RWPE2 (cell line): ENCODE measurements around the gene ALOX5.

Experiments
- ATAC-seq: fragments of 200-7000 bp; cut with Tn5 transposase; 3 replicates; pipeline ENCODE4 v1.9.1; 2021; ENCODE audit warnings: low read depth
- DNase-seq: peaks from one replicate; pipeline ENCODE4 v3.0.0-alpha.2; 2020; ENCODE audit warnings: low spot score
- H3K27ac ChIP-seq: fragments of 450-650 bp; 2 replicates; pipeline ENCODE4 v1.5.1; 2017; ENCODE audit warnings: mild to moderate bottlenecking; ENCODE audit not compliant: poor library complexity, severe bottlenecking
- H3K27me3 ChIP-seq: fragments of 250-450 bp; sonication (Bioruptor Pico); 2 replicates; pipeline ENCODE4 v1.5.1; 2021; ENCODE audit warnings: mild to moderate bottlenecking, moderate library complexity; ENCODE audit not compliant: insufficient read depth, poor library complexity, severe bottlenecking
- H3K36me3 ChIP-seq: fragments of 250-450 bp; sonication (Bioruptor Pico); 2 replicates; pipeline ENCODE4 v1.5.1; 2020; ENCODE audit warnings: low read depth, mild to moderate bottlenecking, moderate library complexity
- H3K4me1 ChIP-seq: fragments of 250-450 bp; sonication (Bioruptor Pico); 2 replicates; pipeline ENCODE4 v1.5.1; 2021; ENCODE audit warnings: mild to moderate bottlenecking, moderate library complexity; ENCODE audit not compliant: insufficient read depth, poor library complexity, severe bottlenecking
- H3K4me3 ChIP-seq: fragments of 250-450 bp; sonication (Bioruptor Pico); 2 replicates; pipeline ENCODE4 v1.5.1; 2021; ENCODE audit warnings: mild to moderate bottlenecking, moderate library complexity; ENCODE audit not compliant: severe bottlenecking
- H3K9me3 ChIP-seq: fragments of 250-450 bp; sonication (Bioruptor Pico); 2 replicates; pipeline ENCODE4 v1.5.1; 2021; ENCODE audit warnings: mild to moderate bottlenecking, moderate library complexity; ENCODE audit not compliant: severe bottlenecking
- TF ChIP-seq, protein P1 (sequence below): fragments of 450-650 bp; IDR thresholded peaks from one replicate; pipeline ENCODE4 v1.5.1; 2017; ENCODE audit warnings: mild to moderate bottlenecking, moderate library complexity; ENCODE audit not compliant: poor library complexity, severe bottlenecking

Gene ALOX5

DNA sequence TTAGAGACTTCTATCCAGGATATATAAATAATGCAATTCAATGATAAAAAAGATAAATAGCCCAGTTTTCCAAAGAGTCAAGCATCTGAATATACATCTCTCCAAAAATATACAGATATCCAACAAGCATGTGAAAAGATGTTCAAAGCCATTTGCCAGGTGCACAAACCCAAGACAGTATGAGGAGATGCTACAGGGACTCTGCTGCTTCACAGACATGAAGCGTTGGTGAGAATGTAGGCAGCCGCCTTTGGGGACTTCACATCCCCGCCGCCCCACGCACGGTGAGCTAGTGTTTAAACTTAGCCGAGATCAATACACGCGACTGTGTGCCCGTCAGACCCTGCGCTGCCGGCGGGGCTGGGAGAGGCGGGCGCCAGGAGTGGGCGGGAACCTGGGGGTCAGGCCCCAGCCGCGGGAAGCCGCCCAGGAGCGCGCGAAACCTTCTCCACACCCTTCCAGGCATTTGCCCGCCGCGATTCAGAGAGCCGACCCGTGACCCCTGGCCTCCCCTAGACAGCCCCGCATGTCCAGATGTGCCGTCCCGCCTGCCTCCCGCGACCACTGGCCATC lies 927 bp upstream of the ALOX5 start:
- no peaks in the 10 kb centered on the region for H3K36me3 ChIP-seq
- H3K4me3 ChIP-seq = no peak overlapping the region
- H3K27ac ChIP-seq = no peak overlapping the region
- TF ChIP-seq, protein P1, sequence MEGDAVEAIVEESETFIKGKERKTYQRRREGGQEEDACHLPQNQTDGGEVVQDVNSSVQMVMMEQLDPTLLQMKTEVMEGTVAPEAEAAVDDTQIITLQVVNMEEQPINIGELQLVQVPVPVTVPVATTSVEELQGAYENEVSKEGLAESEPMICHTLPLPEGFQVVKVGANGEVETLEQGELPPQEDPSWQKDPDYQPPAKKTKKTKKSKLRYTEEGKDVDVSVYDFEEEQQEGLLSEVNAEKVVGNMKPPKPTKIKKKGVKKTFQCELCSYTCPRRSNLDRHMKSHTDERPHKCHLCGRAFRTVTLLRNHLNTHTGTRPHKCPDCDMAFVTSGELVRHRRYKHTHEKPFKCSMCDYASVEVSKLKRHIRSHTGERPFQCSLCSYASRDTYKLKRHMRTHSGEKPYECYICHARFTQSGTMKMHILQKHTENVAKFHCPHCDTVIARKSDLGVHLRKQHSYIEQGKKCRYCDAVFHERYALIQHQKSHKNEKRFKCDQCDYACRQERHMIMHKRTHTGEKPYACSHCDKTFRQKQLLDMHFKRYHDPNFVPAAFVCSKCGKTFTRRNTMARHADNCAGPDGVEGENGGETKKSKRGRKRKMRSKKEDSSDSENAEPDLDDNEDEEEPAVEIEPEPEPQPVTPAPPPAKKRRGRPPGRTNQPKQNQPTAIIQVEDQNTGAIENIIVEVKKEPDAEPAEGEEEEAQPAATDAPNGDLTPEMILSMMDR = no peak
- H3K9me3 ChIP-seq = no peaks in the 10 kb centered on the region
- H3K4me1 ChIP-seq = no peaks in the 10 kb centered on the region
- DNase-seq (no peak), ATAC-seq (peak; percentile 17; the same call in 1 of the 3 replicates)
- peaks cover 59% of the 10 kb centered on the region for H3K27me3 ChIP-seq

DNA sequence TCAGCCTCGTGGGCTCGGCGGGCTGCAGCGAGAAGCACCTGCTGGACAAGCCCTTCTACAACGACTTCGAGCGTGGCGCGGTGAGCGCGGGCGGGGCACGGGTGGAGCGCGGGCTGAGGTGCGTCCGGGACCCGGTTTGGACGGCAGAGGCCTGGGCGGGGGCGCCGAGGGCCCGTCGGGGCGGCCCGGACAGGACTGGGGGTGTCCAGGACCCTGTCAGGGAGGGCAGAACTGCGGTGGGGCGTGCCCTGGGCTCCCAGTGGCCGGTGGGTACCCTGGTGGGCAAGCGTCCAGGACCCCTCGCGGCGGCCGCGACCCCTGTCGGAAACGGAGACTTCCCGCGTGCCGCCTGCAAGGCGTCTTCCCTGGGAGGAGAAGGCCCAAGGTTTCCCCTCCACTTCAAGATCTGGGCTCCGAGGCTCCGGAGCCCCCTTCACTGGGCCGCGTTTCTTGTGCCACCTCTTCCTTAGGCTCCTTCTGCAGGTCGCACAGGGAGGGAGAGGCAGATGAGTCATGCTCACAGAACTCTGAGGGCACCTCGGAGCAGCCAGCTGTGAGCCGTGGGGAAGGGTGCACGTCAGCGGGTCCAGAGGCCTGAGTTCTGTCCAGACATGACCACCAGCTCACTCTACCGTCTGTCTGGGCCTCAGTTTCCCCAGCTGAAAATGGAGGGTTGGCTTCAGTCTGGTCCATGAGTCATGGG lies 485 bp downstream of the ALOX5 start:
- Histone ChIP-seq H3K27ac (no peak overlapping the region), H3K27me3 (peaks cover 49% of the 10 kb centered on the region), H3K4me1 (no peaks in the 10 kb centered on the region), H3K36me3 (no peaks in the 10 kb centered on the region), H3K4me3 (peak overlapping the region; percentile 20), H3K9me3 (no peaks in the 10 kb centered on the region)
- ATAC-seq = peak; percentile 64
- no peak for DNase-seq
- TF ChIP-seq, protein P1 = no peak

DNA sequence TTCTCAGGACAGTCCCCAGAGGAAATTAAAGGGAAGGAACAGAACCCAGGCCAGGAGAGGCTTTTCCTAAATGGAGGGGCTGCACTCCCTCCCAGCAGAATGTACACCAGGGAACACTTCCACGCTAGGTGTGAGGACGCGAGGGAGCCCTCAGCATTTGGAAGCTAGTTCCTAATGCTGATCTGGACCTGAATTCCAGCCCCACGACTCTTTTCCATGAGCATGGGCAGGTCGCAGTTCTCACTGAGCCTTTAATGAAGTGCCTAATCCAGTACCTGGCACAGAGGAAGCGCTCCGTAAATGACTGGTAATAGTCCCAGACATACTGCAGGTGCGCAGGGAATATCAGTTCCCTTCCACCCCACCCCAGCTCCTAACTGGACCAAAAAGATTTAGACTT lies 1.1 kb downstream of the ALOX5 start:
- ATAC-seq (no peak), DNase-seq (no peak)
- Histone ChIP-seq H3K9me3 (no peaks in the 10 kb centered on the region), H3K4me3 (no peak overlapping the region), H3K4me1 (no peaks in the 10 kb centered on the region), H3K27me3 (peaks cover 45% of the 10 kb centered on the region), H3K27ac (no peak overlapping the region), H3K36me3 (no peaks in the 10 kb centered on the region)
- TF ChIP-seq, protein P1 = no peak

DNA sequence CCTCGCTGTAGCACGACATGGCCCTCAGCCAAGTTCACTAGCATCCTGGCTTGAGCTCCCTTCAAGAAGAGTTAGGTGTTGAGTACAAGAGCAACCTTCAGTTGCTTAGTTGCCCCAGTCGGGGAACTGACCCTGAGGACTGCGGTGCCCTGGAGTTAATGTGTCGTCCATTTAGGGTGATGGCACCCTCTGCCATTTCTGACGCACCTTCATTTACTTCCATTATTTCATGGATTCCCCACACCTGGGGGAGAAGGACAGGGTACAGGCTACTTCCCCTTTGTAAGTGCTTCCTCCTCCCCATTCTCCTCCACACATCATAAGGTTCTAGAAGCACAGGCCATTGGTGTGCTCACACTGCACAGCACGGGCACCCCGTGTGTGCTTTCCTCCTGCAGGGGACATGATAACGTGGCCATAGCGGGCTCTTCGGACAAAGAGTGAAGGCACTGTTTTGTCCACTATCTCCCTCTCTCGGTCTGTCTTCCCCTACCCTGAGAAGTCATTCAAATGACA lies 1.8 kb downstream of the ALOX5 start:
- no peaks in the 10 kb centered on the region for H3K36me3 ChIP-seq
- no peaks in the 10 kb centered on the region for H3K9me3 ChIP-seq
- no peak overlapping the region for H3K27ac ChIP-seq
- ATAC-seq (no peak), DNase-seq (no peak)
- TF ChIP-seq, protein P1 = no peak
- H3K27me3 ChIP-seq = peaks cover 45% of the 10 kb centered on the region
- H3K4me1 ChIP-seq = no peaks in the 10 kb centered on the region
- H3K4me3 ChIP-seq = no peak overlapping the region

DNA sequence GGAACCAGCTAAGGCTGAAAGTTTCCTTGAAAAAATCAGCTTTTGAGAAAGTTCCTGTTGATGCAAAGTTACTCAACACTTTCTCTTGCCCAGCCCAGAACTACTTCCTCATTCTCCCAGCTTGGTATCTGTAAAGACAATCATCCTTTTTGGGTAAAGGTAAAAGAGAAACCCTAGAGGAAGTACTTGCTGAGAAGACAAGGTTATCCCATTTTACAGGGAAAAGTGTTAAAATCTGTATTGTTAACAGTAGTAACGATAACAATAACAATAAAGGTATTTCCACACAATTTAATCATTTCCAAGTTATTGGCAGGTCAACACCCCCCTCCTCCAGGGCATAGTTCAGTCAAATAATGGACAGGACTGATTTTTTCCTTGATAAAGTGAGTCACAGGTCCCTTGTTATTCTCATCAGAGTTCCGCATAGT lies 2.4 kb downstream of the ALOX5 start:
- Histone ChIP-seq H3K27me3 (peaks cover 42% of the 10 kb centered on the region), H3K4me1 (no peaks in the 10 kb centered on the region), H3K27ac (no peak overlapping the region), H3K4me3 (no peak overlapping the region), H3K36me3 (no peaks in the 10 kb centered on the region), H3K9me3 (no peaks in the 10 kb centered on the region)
- DNase-seq (no peak), ATAC-seq (no peak)
- TF ChIP-seq, protein P1 = no peak
